Activated CD4-positive, alpha-beta memory T cell treated with anti-CD3 and anti-CD28 coated beads, Interleukin-2, amount 10 ng/mL, durations not matched to agents 7 days and 5 days (primary cell): Measurements from ENCODE around the gene PLB1. TPM values are rescaled to one million over a fixed set of nuclear protein-coding genes. Genes with fewer than 3 reads are reported as not detected.
"Not testable (repeated sequence)": the region's sequence is repeated elsewhere in the genome, so short reads cannot be mapped to it uniquely, and the experiment has no call there.

Experiments
- CTCF ChIA-PET: fragments of 350-600 bp; sonication (Branson Sonifier 250); formaldehyde crosslinking; loops from one replicate; lab custom pipeline; 2021; ENCODE audit warnings: antibody characterized with exemption, inconsistent platforms; lab: Charles Lee
- POLR2A ChIA-PET: fragments of 350-600 bp; sonication (Branson Sonifier 250); formaldehyde crosslinking; loops from one replicate; lab custom pipeline; 2021; ENCODE audit warnings: antibody characterized with exemption; lab: Charles Lee
- DNase-seq: peaks from one replicate; pipeline ENCODE4 v3.0.0-alpha.2; 2020
- H3K27ac Mint-ChIP-seq: one replicate; pipeline ENCODE4 v1.8.0; 2021; ENCODE audit warnings: mild to moderate bottlenecking, mixed read lengths
- H3K27me3 Mint-ChIP-seq: one replicate; pipeline ENCODE4 v1.8.0; 2021; ENCODE audit warnings: mixed read lengths
- H3K36me3 Mint-ChIP-seq: one replicate; pipeline ENCODE4 v1.8.0; 2021; ENCODE audit warnings: low read depth, mixed read lengths
- H3K4me1 Mint-ChIP-seq: one replicate; pipeline ENCODE4 v1.8.0; 2021; ENCODE audit warnings: mixed read lengths
- H3K4me3 Mint-ChIP-seq: one replicate; pipeline ENCODE4 v1.8.0; 2021; ENCODE audit warnings: mild to moderate bottlenecking, mixed read lengths
- H3K9me3 Mint-ChIP-seq: one replicate; pipeline ENCODE4 v1.8.0; 2021; ENCODE audit warnings: mixed read lengths
- total RNA-seq, 2 experiments: library from RNA; stranded (reverse); gene quantifications; one replicate each; pipeline ENCODE4 v1.2.3, GENCODE V29; 2021

Gene PLB1
- total RNA-seq, 2 experiments from 2014 or later = 1.1 to 1.2 TPM

- ChIA-PET POLR2A (no interaction called here), CTCF (interaction anchor here (0.6 kb wide), 1 partner anchor 75 kb away, joined by 3 read pairs; no protein-coding TSS in a partner anchor)
- Mint-ChIP-seq H3K4me1 (peaks cover 7% of the 10 kb centered on the region), H3K36me3 (peaks cover 4% of the 10 kb centered on the region), H3K4me3 (no peak overlapping the region), H3K9me3 (peaks cover 4% of the 10 kb centered on the region), H3K27me3 (no peaks in the 10 kb centered on the region), H3K27ac (no peak overlapping the region)
- no peak for DNase-seq
These were observed 166.2 kb downstream of the PLB1 start for GRCh38 chr2:28662044-28662443.

GRCh38 chr2:28662468-28663181 lies 166.8 kb downstream of the PLB1 start:
- H3K27me3 Mint-ChIP-seq = no peaks in the 10 kb centered on the region
- POLR2A ChIA-PET = interaction anchor here (1.1 kb wide), 1 partner anchor 38 kb away, joined by 4 read pairs; no protein-coding TSS in a partner anchor
- H3K9me3 Mint-ChIP-seq = peaks cover 4% of the 10 kb centered on the region
- DNase-seq = no peak
- H3K36me3 Mint-ChIP-seq = peaks cover 4% of the 10 kb centered on the region
- no peak overlapping the region for H3K27ac Mint-ChIP-seq
- H3K4me1 Mint-ChIP-seq = peaks cover 4% of the 10 kb centered on the region
- CTCF ChIA-PET = no interaction called here
- no peak overlapping the region for H3K4me3 Mint-ChIP-seq

- H3K4me3 Mint-ChIP-seq = no peak overlapping the region
- POLR2A ChIA-PET = interaction anchor here (1.1 kb wide), 1 partner anchor 39 kb away, joined by 4 read pairs; no protein-coding TSS in a partner anchor
- DNase-seq = no peak
- no peaks in the 10 kb centered on the region for H3K4me1 Mint-ChIP-seq
- no peaks in the 10 kb centered on the region for H3K27me3 Mint-ChIP-seq
- no peak overlapping the region for H3K27ac Mint-ChIP-seq
- H3K9me3 Mint-ChIP-seq = peaks cover 4% of the 10 kb centered on the region
- CTCF ChIA-PET = interaction anchor here (0.6 to 0.8 kb wide), 2 partner anchors 24 to 981 kb away, joined by 4 read pairs; no protein-coding TSS in a partner anchor
- peaks cover 1% of the 10 kb centered on the region for H3K36me3 Mint-ChIP-seq
These were observed 167.5 kb downstream of the PLB1 start for GRCh38 chr2:28663359-28663758.

GRCh38 chr2:28664120-28664842 lies 168.4 kb downstream of the PLB1 start:
- Mint-ChIP-seq H3K9me3 (peaks cover 4% of the 10 kb centered on the region), H3K36me3 (no peaks in the 10 kb centered on the region), H3K4me3 (no peak overlapping the region), H3K27ac (no peak overlapping the region), H3K27me3 (no peaks in the 10 kb centered on the region), H3K4me1 (no peaks in the 10 kb centered on the region)
- POLR2A ChIA-PET = interaction anchor here (1.1 kb wide), 1 partner anchor 40 kb away, joined by 4 read pairs; no protein-coding TSS in a partner anchor
- CTCF ChIA-PET = interaction anchor here (0.8 kb wide), 1 partner anchor 25 kb away, joined by 4 read pairs; no protein-coding TSS in a partner anchor
- no peak for DNase-seq

GRCh38 chr2:28665041-28665704 lies 169.3 kb downstream of the PLB1 start:
- H3K27me3 Mint-ChIP-seq = no peaks in the 10 kb centered on the region
- H3K4me1 Mint-ChIP-seq = no peaks in the 10 kb centered on the region
- no peaks in the 10 kb centered on the region for H3K36me3 Mint-ChIP-seq
- H3K4me3 Mint-ChIP-seq = no peak overlapping the region
- H3K9me3 Mint-ChIP-seq = peaks cover 4% of the 10 kb centered on the region
- no peak overlapping the region for H3K27ac Mint-ChIP-seq
- ChIA-PET POLR2A (interaction anchor here (1.0 kb wide), 1 partner anchor 30 kb away, joined by 3 read pairs; no protein-coding TSS in a partner anchor), CTCF (no interaction called here)
- no peak for DNase-seq

GRCh38 chr2:28665811-28666377 lies 170.0 kb downstream of the PLB1 start:
- not testable (repeated sequence) for H3K36me3 Mint-ChIP-seq, DNase-seq, H3K4me3 Mint-ChIP-seq, H3K9me3 Mint-ChIP-seq, H3K4me1 Mint-ChIP-seq, H3K27ac Mint-ChIP-seq, H3K27me3 Mint-ChIP-seq
- ChIA-PET POLR2A (interaction anchor here (1.0 kb wide), 1 partner anchor 29 kb away, joined by 3 read pairs; no protein-coding TSS in a partner anchor), CTCF (interaction anchor here (1.0 kb wide), 1 partner anchor 71 kb away, joined by 6 read pairs; no protein-coding TSS in a partner anchor)

GRCh38 chr2:28666496-28667184 lies 170.8 kb downstream of the PLB1 start:
- peaks cover 2% of the 10 kb centered on the region for H3K36me3 Mint-ChIP-seq
- peaks cover 11% of the 10 kb centered on the region for H3K9me3 Mint-ChIP-seq
- H3K27ac Mint-ChIP-seq = no peak overlapping the region
- H3K4me1 Mint-ChIP-seq = no peaks in the 10 kb centered on the region
- ChIA-PET POLR2A (no interaction called here), CTCF (interaction anchor here (1.0 kb wide), 1 partner anchor 72 kb away, joined by 6 read pairs; no protein-coding TSS in a partner anchor)
- no peak for DNase-seq
- H3K27me3 Mint-ChIP-seq = no peaks in the 10 kb centered on the region
- H3K4me3 Mint-ChIP-seq = no peak overlapping the region

- Mint-ChIP-seq H3K4me1 (no peaks in the 10 kb centered on the region), H3K36me3 (peaks cover 4% of the 10 kb centered on the region), H3K9me3 (peaks cover 14% of the 10 kb centered on the region), H3K27ac (no peak overlapping the region), H3K4me3 (no peak overlapping the region), H3K27me3 (no peaks in the 10 kb centered on the region)
- DNase-seq = no peak
- CTCF ChIA-PET = interaction anchor here (1.0 kb wide), 1 partner anchor 72 kb away, joined by 6 read pairs; no protein-coding TSS in a partner anchor
- POLR2A ChIA-PET = no interaction called here
These were observed 171.4 kb downstream of the PLB1 start for GRCh38 chr2:28667261-28667660.

- DNase-seq = no peak
- Mint-ChIP-seq H3K4me1 (no peaks in the 10 kb centered on the region), H3K9me3 (peaks cover 21% of the 10 kb centered on the region), H3K27me3 (no peaks in the 10 kb centered on the region), H3K27ac (no peak overlapping the region), H3K4me3 (no peak overlapping the region), H3K36me3 (peaks cover 12% of the 10 kb centered on the region)
- POLR2A ChIA-PET = no interaction called here
- CTCF ChIA-PET = no interaction called here
These were observed 172.4 kb downstream of the PLB1 start for GRCh38 chr2:28668106-28668814.

GRCh38 chr2:28668880-28669279 lies 173.0 kb downstream of the PLB1 start:
- H3K4me3 Mint-ChIP-seq = no peak overlapping the region
- DNase-seq = no peak
- POLR2A ChIA-PET = no interaction called here
- H3K9me3 Mint-ChIP-seq = peaks cover 21% of the 10 kb centered on the region
- H3K27ac Mint-ChIP-seq = no peak overlapping the region
- no peaks in the 10 kb centered on the region for H3K4me1 Mint-ChIP-seq
- CTCF ChIA-PET = no interaction called here
- H3K36me3 Mint-ChIP-seq = peaks cover 12% of the 10 kb centered on the region
- no peaks in the 10 kb centered on the region for H3K27me3 Mint-ChIP-seq

GRCh38 chr2:28670856-28671255 lies 175.0 kb downstream of the PLB1 start:
- ChIA-PET POLR2A (no interaction called here), CTCF (no interaction called here)
- Mint-ChIP-seq H3K4me1 (no peaks in the 10 kb centered on the region), H3K4me3 (no peak overlapping the region), H3K36me3 (peaks cover 12% of the 10 kb centered on the region), H3K9me3 (peaks cover 21% of the 10 kb centered on the region), H3K27me3 (no peaks in the 10 kb centered on the region), H3K27ac (no peak overlapping the region)
- no peak for DNase-seq
